ENCODE measurements around the gene ATXN2L.
"Not testable (repeated sequence)": the region's sequence is repeated elsewhere in the genome, so short reads cannot be mapped to it uniquely, and the experiment has no call there.

ATXN2L gene

GRCh38 chr16:28822520-28823290 is at the start of gene ATXN2L:
Gene ATXN2L, plus strand, starts transcription at chr16:28822999. Its CDS starts 261 bp downstream, at chr16:28823260.
- DNase-seq (ENCODE audit: low read depth in 2 of 2) = peak; percentile 94

GRCh38 chr16:28781697-28782096 is 41.1 kb upstream of the ATXN2L start:
- DNase-seq (ENCODE audit: low read depth in 2 of 2) = not testable (repeated sequence)

GRCh38 chr16:28782357-28782756 is 40.4 kb upstream of the ATXN2L start:
- DNase-seq (ENCODE audit: low read depth in 2 of 2) = not testable (repeated sequence)

GRCh38 chr16:28802235-28803019 is 20.4 kb upstream of the ATXN2L start:
- peak; percentile 24 to 67 for DNase-seq (ENCODE audit: low read depth in 2 of 2)

GRCh38 chr16:28807445-28808120 is 15.2 kb upstream of the ATXN2L start:
- not testable (repeated sequence) for DNase-seq (ENCODE audit: low read depth in 2 of 2)

GRCh38 chr16:28820016-28820415 is 2.8 kb upstream of the ATXN2L start:
- no peak for DNase-seq (ENCODE audit: low read depth in 2 of 2)

DNA sequence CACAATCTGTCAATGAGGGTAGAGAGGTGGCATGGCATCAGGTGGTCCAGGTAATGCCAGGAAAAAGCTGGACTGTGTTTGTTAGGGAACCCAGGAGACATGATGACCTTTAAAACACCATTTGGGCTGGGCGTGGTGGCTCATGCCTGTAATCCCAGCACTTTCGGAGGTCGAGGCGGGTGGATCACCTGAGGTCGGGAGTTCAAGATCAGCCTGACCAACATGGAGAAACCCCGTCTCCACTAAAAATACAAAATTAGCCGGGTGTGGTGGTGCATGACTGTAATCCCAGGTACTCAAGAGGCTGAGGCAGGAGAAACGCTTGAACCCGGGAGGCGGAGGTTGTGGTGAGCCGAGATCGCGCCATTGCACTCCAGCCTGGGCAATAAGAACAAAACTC is 2.3 kb upstream of the ATXN2L start:
- DNase-seq (ENCODE audit: low read depth in 2 of 2) = not testable (repeated sequence)

GRCh38 chr16:28821874-28822519 is 802 bp upstream of the ATXN2L start:
- no peak for DNase-seq (ENCODE audit: low read depth in 2 of 2)

- no peak for DNase-seq (ENCODE audit: low read depth in 2 of 2)
Observed at GRCh38 chr16:28823291-28823872, 583 bp downstream of the ATXN2L start.

DNA sequence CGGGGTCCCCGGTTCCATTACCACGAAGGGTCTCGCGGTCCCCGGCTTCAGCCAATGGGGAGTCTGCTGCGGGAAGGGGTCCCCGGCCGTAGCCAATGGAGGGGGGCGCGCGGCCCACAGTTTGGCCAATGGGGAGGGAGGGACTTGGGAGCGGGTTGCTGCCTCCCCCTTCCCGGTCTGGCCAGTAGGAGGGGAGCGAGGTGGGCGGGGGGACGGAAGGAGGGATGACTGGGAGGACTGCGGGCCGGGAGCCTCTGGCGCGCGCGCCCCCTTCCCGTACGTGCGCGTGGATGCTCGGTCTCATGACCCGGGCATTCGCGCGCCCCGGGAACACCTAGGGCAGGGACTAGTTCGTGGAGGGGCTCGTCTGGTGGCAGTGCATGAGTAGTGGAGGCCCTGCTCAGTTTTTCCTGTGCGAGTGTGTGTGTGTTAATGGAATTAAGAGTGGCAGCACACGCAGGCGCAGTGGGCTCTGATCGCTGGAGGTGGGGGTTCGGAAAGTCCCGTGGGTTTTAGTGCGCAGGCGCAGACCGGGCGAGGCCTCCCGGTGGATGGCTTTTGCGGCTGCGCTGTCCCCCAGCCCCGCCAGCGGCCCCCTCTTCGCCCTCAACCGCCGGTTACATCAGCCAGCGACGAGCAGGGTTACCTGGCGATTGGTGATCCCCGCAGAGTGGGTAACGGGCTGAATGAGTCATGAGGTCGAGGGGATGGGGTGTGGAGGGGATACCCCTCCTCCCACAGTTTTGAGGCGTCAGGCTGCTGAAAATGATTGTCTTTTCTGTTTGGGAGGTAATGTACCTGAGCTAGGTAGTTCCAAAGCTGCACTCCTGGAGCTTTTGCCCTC is 1.3 kb downstream of the ATXN2L start:
- peak; percentile 94 to 98 for DNase-seq (ENCODE audit: low read depth in 2 of 2)

DNA sequence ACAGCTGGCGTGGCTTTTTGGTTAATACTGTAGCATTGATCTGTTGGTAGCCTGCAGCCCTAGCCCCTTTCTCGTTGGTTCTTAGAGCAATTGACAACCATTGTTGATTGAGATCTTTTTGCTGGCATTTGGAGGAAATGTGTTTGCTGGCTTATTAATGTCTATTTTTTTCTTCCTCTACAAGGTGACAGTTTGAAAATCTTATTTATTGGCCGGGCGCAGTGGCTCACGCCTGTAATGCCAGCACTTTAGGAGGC is 1.8 kb downstream of the ATXN2L start:
- no peak for DNase-seq (ENCODE audit: low read depth in 2 of 2)

GRCh38 chr16:28826141-28826540 is 3.3 kb downstream of the ATXN2L start:
- DNase-seq (ENCODE audit: low read depth in 2 of 2) = no peak

GRCh38 chr16:28829747-28830146 is 6.9 kb downstream of the ATXN2L start:
- DNase-seq (ENCODE audit: low read depth in 2 of 2) = no peak

- no peak for DNase-seq (ENCODE audit: low read depth in 2 of 2)
Observed at GRCh38 chr16:28830531-28830930, 7.7 kb downstream of the ATXN2L start.

GRCh38 chr16:28834349-28834748 is 11.6 kb downstream of the ATXN2L start:
- no peak for DNase-seq (ENCODE audit: low read depth in 2 of 2)

- DNase-seq (ENCODE audit: low read depth in 2 of 2) = no peak
Observed at GRCh38 chr16:28834873-28835863, 12.4 kb downstream of the ATXN2L start.

DNA sequence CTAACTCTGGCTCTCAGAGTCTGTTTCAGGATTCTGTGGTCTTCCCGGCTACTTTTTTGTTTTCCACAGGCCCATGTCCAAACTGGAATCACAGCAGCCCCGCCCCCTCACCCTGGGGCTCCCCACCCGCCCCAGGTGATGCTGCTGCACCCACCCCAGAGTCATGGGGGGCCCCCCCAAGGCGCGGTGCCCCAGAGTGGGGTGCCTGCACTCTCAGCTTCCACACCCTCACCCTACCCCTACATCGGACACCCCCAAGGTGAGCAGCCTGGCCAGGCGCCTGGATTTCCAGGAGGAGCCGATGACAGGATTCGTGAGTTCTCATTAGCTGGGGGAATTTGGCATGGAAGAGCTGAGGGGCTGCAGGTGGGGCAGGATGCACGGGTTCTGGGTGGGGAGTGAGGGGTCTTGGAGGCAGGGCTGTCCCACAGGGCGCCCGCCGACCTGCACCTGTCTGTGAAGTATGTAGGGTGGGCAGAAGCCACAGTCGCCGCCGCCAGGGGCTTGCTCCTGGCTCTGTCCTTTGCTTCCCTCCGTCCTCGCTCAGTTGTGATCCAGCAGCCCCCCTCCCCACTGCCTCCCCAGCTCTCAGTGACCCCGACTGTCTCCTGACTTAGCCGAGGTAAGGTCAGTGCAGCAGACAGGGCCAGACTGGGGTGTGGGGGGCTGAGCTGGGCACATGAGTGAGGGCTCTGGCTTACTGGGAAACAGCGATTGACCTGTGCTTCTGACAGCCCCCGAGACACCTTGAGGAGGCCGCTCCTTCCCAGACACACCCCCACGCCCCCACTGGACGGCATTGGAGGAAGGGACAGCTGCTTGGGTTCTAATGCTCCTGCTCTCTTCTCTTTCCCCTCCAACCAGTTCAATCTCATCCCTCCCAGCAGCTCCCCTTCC is 13.3 kb downstream of the ATXN2L start:
- no peak for DNase-seq (ENCODE audit: low read depth in 2 of 2)

DNA sequence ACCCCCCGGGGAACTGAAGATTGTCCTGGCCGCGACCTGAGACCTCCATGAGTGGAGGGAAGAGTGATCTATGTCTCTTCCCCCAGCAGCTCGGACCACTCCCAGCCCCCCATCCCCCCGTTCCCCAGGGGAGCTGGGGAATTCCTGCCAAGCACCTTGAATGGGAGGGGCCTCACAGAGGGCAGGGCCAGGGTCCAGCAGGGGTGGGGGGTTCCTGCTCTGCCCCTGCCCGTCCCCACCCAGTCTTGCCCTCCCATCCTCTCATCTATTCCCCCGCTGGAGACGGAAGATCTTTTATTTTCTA is 13.9 kb downstream of the ATXN2L start:
- DNase-seq (ENCODE audit: low read depth in 2 of 2) = no peak
